ENCODE data around the gene GATC.

DNA sequence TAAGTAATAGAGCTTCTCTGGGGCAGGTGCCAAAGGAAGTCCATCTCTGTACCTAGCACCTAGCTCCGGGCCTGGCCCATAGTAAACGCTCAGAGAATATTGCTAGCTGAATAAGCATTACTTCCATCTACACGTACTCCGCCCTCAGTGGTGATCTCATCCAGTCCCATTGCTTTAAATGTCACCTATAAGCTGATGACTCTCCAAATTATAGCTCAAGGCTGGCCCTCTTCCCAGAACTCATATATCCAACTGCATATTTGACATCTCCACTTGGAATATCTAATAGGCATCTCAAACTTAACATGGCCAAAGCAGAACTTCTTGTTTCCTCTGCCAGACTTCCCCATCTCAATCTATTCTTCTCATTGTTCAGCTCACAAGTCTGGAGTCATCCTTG is 42.8 kb downstream of the GATC start:
- TF ChIP-seq CTCF (conservative IDR thresholded peaks at IDR 0.05; ENCODE audit: low read depth, low read length) (no peak), MXI1 (IDR thresholded peaks at IDR 0.05; ENCODE audit: borderline replicate concordance, low read depth, low read length) (no peak), POLR2A (IDR thresholded peaks at IDR 0.05; ENCODE audit: low read depth, low read length) (no peak), FOS (IDR thresholded peaks at IDR 0.05; ENCODE audit: low read depth, low read length) (no peak), RAD21 (IDR thresholded peaks at IDR 0.05; ENCODE audit: low read length) (no peak), CEBPB (IDR thresholded peaks at IDR 0.05; ENCODE audit: low read depth, low read length) (no peak), RFX5 (IDR thresholded peaks at IDR 0.05; ENCODE audit: low read depth, low read length) (no peak), BHLHE40 (IDR thresholded peaks at IDR 0.05; ENCODE audit: low read depth, low read length) (no peak), CHD1 (IDR thresholded peaks at IDR 0.05; ENCODE audit: low read depth, low read length) (no peak), USF2 (IDR thresholded peaks at IDR 0.05; ENCODE audit: low read depth, low read length) (no peak), RCOR1 (IDR thresholded peaks at IDR 0.05; ENCODE audit: insufficient replicate concordance, low read length) (no peak), MAZ (IDR thresholded peaks at IDR 0.05; ENCODE audit: borderline replicate concordance, low read depth, low read length) (no peak), SMC3 (IDR thresholded peaks at IDR 0.05; ENCODE audit: low read depth, low read length) (no peak)
- TF ChIP-seq, protein P1, sequence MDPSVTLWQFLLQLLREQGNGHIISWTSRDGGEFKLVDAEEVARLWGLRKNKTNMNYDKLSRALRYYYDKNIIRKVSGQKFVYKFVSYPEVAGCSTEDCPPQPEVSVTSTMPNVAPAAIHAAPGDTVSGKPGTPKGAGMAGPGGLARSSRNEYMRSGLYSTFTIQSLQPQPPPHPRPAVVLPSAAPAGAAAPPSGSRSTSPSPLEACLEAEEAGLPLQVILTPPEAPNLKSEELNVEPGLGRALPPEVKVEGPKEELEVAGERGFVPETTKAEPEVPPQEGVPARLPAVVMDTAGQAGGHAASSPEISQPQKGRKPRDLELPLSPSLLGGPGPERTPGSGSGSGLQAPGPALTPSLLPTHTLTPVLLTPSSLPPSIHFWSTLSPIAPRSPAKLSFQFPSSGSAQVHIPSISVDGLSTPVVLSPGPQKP (IDR thresholded peaks at IDR 0.05; ENCODE audit: borderline replicate concordance, low read depth, low read length): no peak
